Measurements from ENCODE around the gene SMIM45.

DNA sequence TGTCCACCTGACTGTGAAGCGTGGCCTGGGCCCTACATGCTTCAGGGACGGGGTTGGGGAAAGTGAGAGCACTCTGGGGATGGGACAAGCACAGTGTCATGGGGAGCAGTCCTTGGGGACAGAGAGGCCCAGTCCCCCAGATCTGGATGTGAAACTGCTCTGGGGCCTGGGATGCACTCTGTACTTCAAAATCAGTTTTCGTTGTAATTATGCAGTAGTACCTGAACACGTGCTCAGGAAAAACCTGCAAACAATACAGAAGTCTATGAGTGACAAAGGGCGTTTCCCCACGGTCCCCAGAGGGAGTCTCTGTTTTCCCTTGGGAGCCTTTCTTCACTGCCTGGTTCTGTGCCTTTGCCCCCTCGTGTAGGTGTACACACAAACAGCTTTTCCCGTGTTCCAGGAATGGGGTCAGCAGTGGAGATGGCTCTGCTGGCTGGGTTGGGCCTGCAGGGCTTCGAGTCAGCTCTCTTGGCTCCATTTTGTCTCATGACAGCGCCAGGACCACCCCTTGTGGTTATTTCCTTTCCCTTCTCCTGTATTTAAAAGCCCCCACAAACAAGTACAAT, 20.2 kb upstream of the SMIM45 start:
- TF ChIP-seq, protein P1, sequence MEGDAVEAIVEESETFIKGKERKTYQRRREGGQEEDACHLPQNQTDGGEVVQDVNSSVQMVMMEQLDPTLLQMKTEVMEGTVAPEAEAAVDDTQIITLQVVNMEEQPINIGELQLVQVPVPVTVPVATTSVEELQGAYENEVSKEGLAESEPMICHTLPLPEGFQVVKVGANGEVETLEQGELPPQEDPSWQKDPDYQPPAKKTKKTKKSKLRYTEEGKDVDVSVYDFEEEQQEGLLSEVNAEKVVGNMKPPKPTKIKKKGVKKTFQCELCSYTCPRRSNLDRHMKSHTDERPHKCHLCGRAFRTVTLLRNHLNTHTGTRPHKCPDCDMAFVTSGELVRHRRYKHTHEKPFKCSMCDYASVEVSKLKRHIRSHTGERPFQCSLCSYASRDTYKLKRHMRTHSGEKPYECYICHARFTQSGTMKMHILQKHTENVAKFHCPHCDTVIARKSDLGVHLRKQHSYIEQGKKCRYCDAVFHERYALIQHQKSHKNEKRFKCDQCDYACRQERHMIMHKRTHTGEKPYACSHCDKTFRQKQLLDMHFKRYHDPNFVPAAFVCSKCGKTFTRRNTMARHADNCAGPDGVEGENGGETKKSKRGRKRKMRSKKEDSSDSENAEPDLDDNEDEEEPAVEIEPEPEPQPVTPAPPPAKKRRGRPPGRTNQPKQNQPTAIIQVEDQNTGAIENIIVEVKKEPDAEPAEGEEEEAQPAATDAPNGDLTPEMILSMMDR (conservative IDR thresholded peaks at IDR 0.05) = no peak
- TF ChIP-seq ZFX (IDR thresholded peaks at IDR 0.05) = no peak

Data from C4-2B (cell line).